CD4-positive, CD25-positive, alpha-beta regulatory T cell (primary cell): ENCODE data around the gene DMD. TPM values are rescaled to one million over a fixed set of nuclear protein-coding genes. Genes with fewer than 3 reads are reported as not detected.

Experiments used
- ATAC-seq, 2 donors: fragments of 150-1000 bp; cut with Tn5 transposase; one replicate each; pipeline ENCODE4 v1.10.0; 2021; ENCODE audit warnings: low read depth in 2 of 2, moderate number of reproducible peaks in 2 of 2, moderate library complexity in 1 of 2
- DNase-seq, 3 donors: peaks; one replicate each; pipeline versions ENCODE4 v3.0.0 to v3.0.0-alpha.2; 2012 to 2022; ENCODE audit warnings: mixed read lengths in 1 of 3
- H3K27ac ChIP-seq: one replicate; pipeline ENCODE4 v1.7.0; 2013; ENCODE audit warnings: mild to moderate bottlenecking, low read length; ENCODE audit not compliant: insufficient read depth, poor library complexity, severe bottlenecking
- H3K27me3 ChIP-seq: one replicate; pipeline ENCODE4 v1.7.0; 2013; ENCODE audit warnings: low read length; ENCODE audit not compliant: control insufficient read depth, insufficient read depth
- H3K36me3 ChIP-seq: one replicate; pipeline ENCODE4 v1.7.0; 2013; ENCODE audit warnings: mild to moderate bottlenecking, low read length, moderate library complexity; ENCODE audit not compliant: control insufficient read depth, insufficient read depth
- H3K4me1 ChIP-seq: 2 replicates; pipeline ENCODE4 v1.7.0; 2013; ENCODE audit warnings: mild to moderate bottlenecking, low read length; ENCODE audit not compliant: insufficient read depth, control insufficient read depth, poor library complexity, severe bottlenecking
- H3K4me3 ChIP-seq: one replicate; pipeline ENCODE4 v1.7.0; 2013; ENCODE audit warnings: low read depth, mild to moderate bottlenecking, low read length, moderate library complexity
- H3K9me3 ChIP-seq, 2 experiments: 1 replicate in 1 of 2; 2 replicates in 1 of 2; pipeline ENCODE4 v1.7.0; 2013; ENCODE audit warnings: low read length in 2 of 2, mild to moderate bottlenecking in 1 of 2, moderate library complexity in 1 of 2; ENCODE audit not compliant: control insufficient read depth in 2 of 2
- H3K27ac Mint-ChIP-seq, 3 donors: one replicate each; pipeline ENCODE4 v1.8.0; 2020 to 2022; ENCODE audit warnings: mild to moderate bottlenecking in 3 of 3, mixed read lengths in 3 of 3, moderate library complexity in 2 of 3
- H3K27me3 Mint-ChIP-seq: one replicate; pipeline ENCODE4 v1.8.0; 2022; ENCODE audit warnings: mild to moderate bottlenecking, mixed read lengths
- H3K36me3 Mint-ChIP-seq: one replicate; pipeline ENCODE4 v1.8.0; 2020; ENCODE audit warnings: mixed read lengths
- H3K4me1 Mint-ChIP-seq, 4 donors: one replicate each; pipeline ENCODE4 v1.8.0; 2020 to 2022; ENCODE audit warnings: mixed read lengths in 4 of 4, mild to moderate bottlenecking in 1 of 4
- H3K4me3 Mint-ChIP-seq, 4 donors: one replicate each; pipeline ENCODE4 v1.8.0; 2020 to 2022; ENCODE audit warnings: mild to moderate bottlenecking in 4 of 4, mixed read lengths in 4 of 4, moderate library complexity in 3 of 4
- H3K9me3 Mint-ChIP-seq, 7 donors: one replicate each; pipeline ENCODE4 v1.8.0; 2020 to 2022; ENCODE audit warnings: mixed read lengths in 7 of 7, mild to moderate bottlenecking in 3 of 7, moderate library complexity in 2 of 7
- polyA plus RNA-seq, 4 donors: library from polyadenylated mRNA; unstranded; fragments of 300-500 nt; fragmentation: Illumina TruSeq; gene quantifications; one replicate each; pipeline ENCODE4 v1.2.3, GENCODE V29; 2021
- total RNA-seq: library from RNA; stranded (reverse); gene quantifications from one replicate; pipeline ENCODE4 v1.2.3, GENCODE V29; 2022

The DMD gene
- total and polyA plus RNA-seq, 5 donors from 2014 or later = 0.20 to 2.8 (median 0.98) TPM

- H3K4me1 ChIP-seq = no peaks in the 10 kb centered on the region
- H3K27ac Mint-ChIP-seq = no peak overlapping the region
- no peak overlapping the region for H3K27ac ChIP-seq
- DNase-seq = no peak
- H3K9me3 ChIP-seq = no peaks in the 10 kb centered on the region
- H3K27me3 ChIP-seq = no peaks in the 10 kb centered on the region
- no peak overlapping the region for H3K4me3 ChIP-seq
- H3K4me3 Mint-ChIP-seq = no peak overlapping the region
- H3K27me3 Mint-ChIP-seq = no peaks in the 10 kb centered on the region
- peaks cover 0 to 7% (median 2%) of the 10 kb centered on the region in 7 donors for H3K9me3 Mint-ChIP-seq
- H3K4me1 Mint-ChIP-seq = no peaks in the 10 kb centered on the region
- H3K36me3 ChIP-seq = no peaks in the 10 kb centered on the region
- ATAC-seq = no peak
- H3K36me3 Mint-ChIP-seq = no peaks in the 10 kb centered on the region
Observed at GRCh38 chrX:32118832-32119231, 1092.5 kb downstream of the DMD start.

DNA sequence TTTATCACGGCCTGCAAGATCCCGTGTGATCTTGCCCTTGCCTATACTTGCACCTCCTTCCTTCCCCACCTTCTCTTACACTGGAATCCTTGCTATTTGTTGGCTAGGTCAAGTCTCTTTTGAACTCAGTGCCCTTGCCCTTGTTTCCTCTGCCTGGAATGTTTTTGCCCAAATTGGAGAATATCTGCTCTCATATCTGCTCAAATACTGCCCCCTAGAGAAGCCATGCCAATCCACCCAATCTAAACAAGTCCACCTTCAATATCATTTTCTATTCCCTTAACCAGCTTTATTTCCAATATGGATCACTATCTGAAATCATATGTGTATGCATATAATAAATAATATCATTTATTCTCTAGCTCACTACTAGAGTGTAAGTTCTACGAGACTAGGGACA is 1095.3 kb downstream of the DMD start:
- H3K9me3 Mint-ChIP-seq = peaks cover 0 to 5% (median 2%) of the 10 kb centered on the region in 7 donors
- H3K36me3 ChIP-seq = no peaks in the 10 kb centered on the region
- ATAC-seq (no peak), DNase-seq (no peak)
- H3K36me3 Mint-ChIP-seq = no peaks in the 10 kb centered on the region
- no peak overlapping the region for H3K27ac Mint-ChIP-seq
- no peaks in the 10 kb centered on the region for H3K4me1 ChIP-seq
- H3K27me3 Mint-ChIP-seq = no peaks in the 10 kb centered on the region
- H3K9me3 ChIP-seq = no peaks in the 10 kb centered on the region
- no peak overlapping the region for H3K27ac ChIP-seq
- no peaks in the 10 kb centered on the region for H3K4me1 Mint-ChIP-seq
- no peaks in the 10 kb centered on the region for H3K27me3 ChIP-seq
- no peak overlapping the region for H3K4me3 Mint-ChIP-seq
- no peak overlapping the region for H3K4me3 ChIP-seq

GRCh38 chrX:32087663-32088062 is 1123.7 kb downstream of the DMD start:
- no peaks in the 10 kb centered on the region for H3K4me1 Mint-ChIP-seq
- no peaks in the 10 kb centered on the region for H3K4me1 ChIP-seq
- H3K36me3 Mint-ChIP-seq = no peaks in the 10 kb centered on the region
- H3K4me3 ChIP-seq = no peak overlapping the region
- H3K36me3 ChIP-seq = no peaks in the 10 kb centered on the region
- no peak for ATAC-seq
- peaks cover 0 to 6% (median 0%) of the 10 kb centered on the region in 7 donors for H3K9me3 Mint-ChIP-seq
- H3K27ac Mint-ChIP-seq = no peak overlapping the region
- H3K4me3 Mint-ChIP-seq = no peak overlapping the region
- DNase-seq = no peak
- H3K27me3 ChIP-seq = no peaks in the 10 kb centered on the region
- no peaks in the 10 kb centered on the region for H3K27me3 Mint-ChIP-seq
- H3K27ac ChIP-seq = no peak overlapping the region
- peaks cover 0 to 1% of the 10 kb centered on the region in 2 experiments for H3K9me3 ChIP-seq

GRCh38 chrX:32084757-32085156 is 1126.6 kb downstream of the DMD start:
- no peak for ATAC-seq
- Mint-ChIP-seq H3K9me3 (peaks cover 0 to 5% (median 2%) of the 10 kb centered on the region in 7 donors), H3K27ac (no peak overlapping the region), H3K36me3 (no peaks in the 10 kb centered on the region), H3K27me3 (no peaks in the 10 kb centered on the region), H3K4me3 (no peak overlapping the region), H3K4me1 (no peaks in the 10 kb centered on the region)
- Histone ChIP-seq H3K36me3 (no peaks in the 10 kb centered on the region), H3K27me3 (no peaks in the 10 kb centered on the region), H3K27ac (no peak overlapping the region), H3K9me3 (peaks cover 0 to 1% of the 10 kb centered on the region in 2 experiments), H3K4me1 (no peaks in the 10 kb centered on the region), H3K4me3 (no peak overlapping the region)
- DNase-seq = no peak

DNA sequence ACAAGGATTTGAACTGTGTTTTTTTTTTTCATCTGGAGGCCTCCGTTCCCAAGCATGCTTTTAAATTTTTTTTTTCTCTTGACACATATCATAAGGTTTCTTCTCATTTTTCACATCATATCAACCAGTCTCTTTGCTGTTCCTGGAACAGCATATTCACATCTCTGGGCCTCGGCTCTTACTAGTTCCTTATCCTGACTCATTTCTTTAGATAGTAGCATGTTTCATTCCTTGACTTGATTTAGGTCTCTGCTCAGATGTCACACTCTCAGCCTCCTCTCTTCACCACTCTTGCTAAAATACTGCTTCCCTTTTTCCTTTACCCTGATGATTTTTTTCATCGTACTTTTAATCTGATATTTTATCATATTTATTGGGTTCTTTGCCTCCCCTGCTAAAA is 1163.1 kb downstream of the DMD start:
- H3K4me3 ChIP-seq = no peak overlapping the region
- Mint-ChIP-seq H3K9me3 (peaks cover 0 to 2% (median 0%) of the 10 kb centered on the region in 7 donors), H3K36me3 (no peaks in the 10 kb centered on the region), H3K27me3 (no peaks in the 10 kb centered on the region), H3K4me3 (no peak overlapping the region), H3K4me1 (no peaks in the 10 kb centered on the region), H3K27ac (no peak overlapping the region)
- no peaks in the 10 kb centered on the region for H3K27me3 ChIP-seq
- DNase-seq (no peak), ATAC-seq (no peak)
- H3K27ac ChIP-seq = no peak overlapping the region
- no peaks in the 10 kb centered on the region for H3K36me3 ChIP-seq
- H3K4me1 ChIP-seq = no peaks in the 10 kb centered on the region
- no peaks in the 10 kb centered on the region for H3K9me3 ChIP-seq

- Mint-ChIP-seq H3K4me1 (no peaks in the 10 kb centered on the region), H3K27ac (no peak overlapping the region), H3K9me3 (peaks cover 0 to 2% (median 0%) of the 10 kb centered on the region in 7 donors), H3K4me3 (no peak overlapping the region), H3K36me3 (no peaks in the 10 kb centered on the region), H3K27me3 (no peaks in the 10 kb centered on the region)
- Histone ChIP-seq H3K9me3 (no peaks in the 10 kb centered on the region), H3K27me3 (no peaks in the 10 kb centered on the region), H3K36me3 (no peaks in the 10 kb centered on the region), H3K4me3 (no peak overlapping the region), H3K27ac (no peak overlapping the region), H3K4me1 (no peaks in the 10 kb centered on the region)
- DNase-seq (no peak), ATAC-seq (no peak)
Observed at GRCh38 chrX:32045149-32045548, 1166.2 kb downstream of the DMD start.

- Histone ChIP-seq H3K4me3 (no peak overlapping the region), H3K4me1 (no peaks in the 10 kb centered on the region), H3K9me3 (no peaks in the 10 kb centered on the region), H3K27ac (no peak overlapping the region), H3K27me3 (no peaks in the 10 kb centered on the region), H3K36me3 (no peaks in the 10 kb centered on the region)
- peaks cover 0 to 8% (median 2%) of the 10 kb centered on the region in 7 donors for H3K9me3 Mint-ChIP-seq
- H3K36me3 Mint-ChIP-seq = no peaks in the 10 kb centered on the region
- ATAC-seq (no peak), DNase-seq (no peak)
- no peak overlapping the region for H3K27ac Mint-ChIP-seq
- H3K4me1 Mint-ChIP-seq = no peaks in the 10 kb centered on the region
- no peak overlapping the region for H3K4me3 Mint-ChIP-seq
- no peaks in the 10 kb centered on the region for H3K27me3 Mint-ChIP-seq
Observed at GRCh38 chrX:32041181-32041580, 1170.2 kb downstream of the DMD start.

DNA sequence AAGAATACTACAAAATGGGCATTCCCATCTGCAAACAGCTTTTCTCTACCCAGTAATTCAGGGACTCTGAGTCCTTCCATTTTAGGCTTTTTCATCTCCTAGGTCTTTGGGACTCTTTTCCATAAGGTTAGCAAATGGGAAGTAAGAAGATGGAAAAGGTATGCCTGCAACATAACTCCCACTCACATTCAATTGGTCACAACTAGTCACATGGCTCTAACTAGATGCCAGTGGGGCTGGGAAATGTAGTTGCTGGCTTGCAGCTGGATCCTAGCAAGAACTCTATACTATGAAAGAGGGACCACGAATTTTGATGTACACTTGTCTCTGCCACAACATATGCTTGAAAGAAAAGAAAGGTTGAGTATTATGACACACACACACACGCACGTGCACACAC is 1184.6 kb downstream of the DMD start:
- H3K4me1 Mint-ChIP-seq = no peaks in the 10 kb centered on the region
- no peaks in the 10 kb centered on the region for H3K36me3 ChIP-seq
- no peak overlapping the region for H3K27ac ChIP-seq
- no peaks in the 10 kb centered on the region for H3K27me3 Mint-ChIP-seq
- no peak overlapping the region for H3K4me3 Mint-ChIP-seq
- ATAC-seq (no peak), DNase-seq (no peak)
- no peak overlapping the region for H3K27ac Mint-ChIP-seq
- H3K27me3 ChIP-seq = no peaks in the 10 kb centered on the region
- H3K4me1 ChIP-seq = no peaks in the 10 kb centered on the region
- H3K36me3 Mint-ChIP-seq = no peaks in the 10 kb centered on the region
- H3K9me3 ChIP-seq = no peaks in the 10 kb centered on the region
- peaks cover 0 to 3% (median 0%) of the 10 kb centered on the region in 7 donors for H3K9me3 Mint-ChIP-seq
- no peak overlapping the region for H3K4me3 ChIP-seq
